Smooth muscle cell (in vitro differentiated cells): ENCODE measurements around the gene ATXN2. TPM values are rescaled to one million over a fixed set of nuclear protein-coding genes. Genes with fewer than 3 reads are reported as not detected.
"Not testable (repeated sequence)": the region's sequence is repeated elsewhere in the genome, so short reads cannot be mapped to it uniquely, and the experiment has no call there.

Source experiments
- DNase-seq: peaks from one replicate; lab custom pipeline; 2025; ENCODE audit not compliant: unreplicated experiment; lab: John Stamatoyannopoulos, UW
- H2AFZ ChIP-seq: fragments of 200-600 bp; sonication (generic); 2 replicates; pipeline ENCODE4 v1.6.0; 2016; ENCODE audit warnings: antibody characterized with exemption, low read depth, mild to moderate bottlenecking
- H3F3A ChIP-seq: fragments of 200-600 bp; sonication (generic); 2 replicates; pipeline ENCODE4 v1.6.0; 2017; ENCODE audit warnings: antibody characterized with exemption, low read depth
- H3K27ac ChIP-seq: fragments of 200-600 bp; sonication (generic); 2 replicates; pipeline ENCODE4 v1.5.1; 2016; ENCODE audit warnings: low read depth, mild to moderate bottlenecking
- H3K27me3 ChIP-seq: fragments of 200-600 bp; sonication (generic); 2 replicates; pipeline ENCODE4 v1.6.1; 2016; ENCODE audit warnings: low read depth, mild to moderate bottlenecking
- H3K36me3 ChIP-seq: fragments of 200-600 bp; sonication (generic); 2 replicates; pipeline ENCODE4 v1.5.1; 2016; ENCODE audit warnings: low read depth
- H3K4me1 ChIP-seq: fragments of 200-600 bp; sonication (generic); 2 replicates; pipeline ENCODE4 v1.5.1; 2016; ENCODE audit warnings: low read depth
- H3K4me2 ChIP-seq: fragments of 200-600 bp; sonication (generic); 2 replicates; pipeline ENCODE4 v1.6.0; 2016; ENCODE audit warnings: mild to moderate bottlenecking
- H3K4me3 ChIP-seq: fragments of 200-600 bp; sonication (generic); 2 replicates; pipeline ENCODE4 v1.5.1; 2016; ENCODE audit warnings: mild to moderate bottlenecking
- H3K79me2 ChIP-seq: fragments of 200-600 bp; sonication (generic); 2 replicates; pipeline ENCODE4 v1.6.0; 2016; ENCODE audit warnings: low read depth, mild to moderate bottlenecking
- H3K9ac ChIP-seq: fragments of 200-600 bp; sonication (generic); 2 replicates; pipeline ENCODE4 v1.6.0; 2016; ENCODE audit warnings: low read depth
- H3K9me3 ChIP-seq: fragments of 200-600 bp; sonication (generic); replicated peaks from 2 replicates; pipeline ENCODE4 v1.5.1; 2016; ENCODE audit warnings: low read depth
- H4K20me1 ChIP-seq: fragments of 200-600 bp; sonication (generic); 2 replicates; pipeline ENCODE4 v1.6.0; 2016; ENCODE audit warnings: low read depth
- WGBS: methylation state at CpG from one replicate; pipeline ENCODE4 v1.1.7; 2016; ENCODE audit warnings: low lambda C conversion rate; 5-methylcytosine and 5-hydroxymethylcytosine counted together
- polyA plus RNA-seq: library from polyadenylated mRNA; unstranded; fragments of >200 nt; fragmentation: Nextera tagmentation; extraction: Ambion mirVana; gene quantifications from 2 replicates; pipeline ENCODE4 v1.2.1, GENCODE V29; 2016
- total RNA-seq: library from RNA; depleted of rRNA; stranded (reverse); fragments of >200 nt; gene quantifications from 2 replicates; pipeline ENCODE4 v1.2.3, GENCODE V29; 2014
- TF ChIP-seq, protein P1 (sequence below): fragments of 200-600 bp; sonication (generic); IDR thresholded peaks from 2 replicates; pipeline ENCODE4 v1.5.1; 2017; ENCODE audit warnings: borderline replicate concordance, mild to moderate bottlenecking, antibody characterized with exemption; ENCODE audit not compliant: insufficient read depth, poor library complexity, severe bottlenecking

The ATXN2 gene
- total and polyA plus RNA-seq, 2 experiments from 2014 or later: 29.3 to 39.6 TPM

DNA sequence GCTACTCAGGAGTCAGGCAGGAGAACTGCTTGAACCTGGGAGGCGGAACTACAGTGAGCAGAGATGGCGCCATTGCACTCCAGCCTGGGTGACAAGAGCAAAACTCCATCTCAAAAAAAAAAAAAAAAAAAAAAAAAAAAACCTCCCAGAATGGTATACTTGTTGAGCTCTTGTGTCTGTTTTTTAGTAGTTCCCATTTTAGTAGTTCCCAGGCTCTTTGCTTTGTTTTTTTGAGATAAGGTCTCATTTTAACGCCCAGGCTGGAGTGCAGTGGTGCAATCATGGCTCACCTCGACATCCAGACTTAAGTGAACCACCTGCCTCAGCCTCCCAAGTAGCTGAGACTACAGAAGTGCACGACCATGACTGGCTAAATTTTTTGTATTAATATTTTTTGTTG lies 13.4 kb downstream of the ATXN2 start:
- no peak overlapping the region for H3K27ac ChIP-seq
- no peaks in the 10 kb centered on the region for H3K4me1 ChIP-seq
- H3K4me3 ChIP-seq: no peak overlapping the region
- no peak overlapping the region for H3K9ac ChIP-seq
- no peaks in the 10 kb centered on the region for H3K36me3 ChIP-seq
- TF ChIP-seq, protein P1, sequence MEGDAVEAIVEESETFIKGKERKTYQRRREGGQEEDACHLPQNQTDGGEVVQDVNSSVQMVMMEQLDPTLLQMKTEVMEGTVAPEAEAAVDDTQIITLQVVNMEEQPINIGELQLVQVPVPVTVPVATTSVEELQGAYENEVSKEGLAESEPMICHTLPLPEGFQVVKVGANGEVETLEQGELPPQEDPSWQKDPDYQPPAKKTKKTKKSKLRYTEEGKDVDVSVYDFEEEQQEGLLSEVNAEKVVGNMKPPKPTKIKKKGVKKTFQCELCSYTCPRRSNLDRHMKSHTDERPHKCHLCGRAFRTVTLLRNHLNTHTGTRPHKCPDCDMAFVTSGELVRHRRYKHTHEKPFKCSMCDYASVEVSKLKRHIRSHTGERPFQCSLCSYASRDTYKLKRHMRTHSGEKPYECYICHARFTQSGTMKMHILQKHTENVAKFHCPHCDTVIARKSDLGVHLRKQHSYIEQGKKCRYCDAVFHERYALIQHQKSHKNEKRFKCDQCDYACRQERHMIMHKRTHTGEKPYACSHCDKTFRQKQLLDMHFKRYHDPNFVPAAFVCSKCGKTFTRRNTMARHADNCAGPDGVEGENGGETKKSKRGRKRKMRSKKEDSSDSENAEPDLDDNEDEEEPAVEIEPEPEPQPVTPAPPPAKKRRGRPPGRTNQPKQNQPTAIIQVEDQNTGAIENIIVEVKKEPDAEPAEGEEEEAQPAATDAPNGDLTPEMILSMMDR: no peak
- no peak for DNase-seq
- H3K79me2 ChIP-seq: peaks cover 100% of the 10 kb centered on the region
- no peak overlapping the region for H3K4me2 ChIP-seq
- H3F3A ChIP-seq: no peaks in the 10 kb centered on the region
- H3K9me3 ChIP-seq: no peaks in the 10 kb centered on the region
- no peaks in the 10 kb centered on the region for H3K27me3 ChIP-seq
- WGBS: 100% methylated on average over 5 of the region's 5 CpGs
- H4K20me1 ChIP-seq: peaks cover 100% of the 10 kb centered on the region
- no peak overlapping the region for H2AFZ ChIP-seq

DNA sequence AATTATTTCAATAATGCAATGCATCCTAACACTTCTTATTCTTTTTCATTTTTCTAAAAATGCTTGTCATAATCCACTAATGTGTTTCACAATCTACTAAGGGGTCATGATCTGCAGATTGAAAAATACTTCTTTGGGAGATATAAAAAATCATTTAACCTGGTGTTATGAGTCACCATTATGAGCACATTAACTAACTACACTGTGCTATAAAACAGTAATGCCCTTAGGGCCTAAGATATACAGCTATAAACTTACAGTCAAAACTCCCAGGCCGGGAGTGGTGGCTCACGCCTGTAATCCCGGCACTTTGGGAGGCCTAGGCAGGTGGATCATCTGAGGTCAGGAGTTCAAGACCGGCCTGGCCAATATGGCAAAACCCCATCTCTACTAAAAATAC lies 14.2 kb downstream of the ATXN2 start:
- Histone ChIP-seq H3K4me2 (no peak overlapping the region), H2AFZ (no peak overlapping the region), H3K79me2 (peaks cover 100% of the 10 kb centered on the region), H3K9ac (no peak overlapping the region), H4K20me1 (peaks cover 99% of the 10 kb centered on the region), H3K4me3 (no peak overlapping the region), H3K27me3 (no peaks in the 10 kb centered on the region), H3F3A (no peaks in the 10 kb centered on the region), H3K27ac (no peak overlapping the region), H3K4me1 (no peaks in the 10 kb centered on the region), H3K36me3 (no peaks in the 10 kb centered on the region), H3K9me3 (no peaks in the 10 kb centered on the region)
- DNase-seq: no peak
- WGBS: 76% methylated on average over 4 of the region's 4 CpGs
- TF ChIP-seq, protein P1: no peak

DNA sequence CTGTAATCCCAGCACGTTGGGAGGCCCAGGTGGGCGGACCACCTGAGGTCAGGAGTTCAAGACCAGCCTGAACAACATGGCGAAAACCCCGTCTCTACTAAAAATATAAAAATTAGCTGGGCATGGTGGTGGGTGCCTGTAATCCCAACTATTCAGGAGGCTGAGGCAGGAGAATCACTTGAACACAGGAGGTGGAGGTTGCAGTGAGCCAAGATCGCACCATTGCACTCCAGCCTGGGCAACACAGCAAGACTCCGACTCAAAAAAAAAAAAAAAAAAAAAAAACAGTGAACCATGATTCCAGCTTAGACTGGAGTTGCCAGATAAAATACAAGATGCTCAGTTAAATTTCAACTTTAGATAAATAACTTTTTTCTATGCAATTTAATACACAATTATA lies 15.6 kb downstream of the ATXN2 start:
- H3F3A ChIP-seq, H3K9ac ChIP-seq, H3K9me3 ChIP-seq, H3K36me3 ChIP-seq, H2AFZ ChIP-seq, DNase-seq, H3K4me2 ChIP-seq, H3K4me3 ChIP-seq, H3K4me1 ChIP-seq, H3K27me3 ChIP-seq, H3K27ac ChIP-seq: not testable (repeated sequence)
- peaks cover 99% of the 10 kb centered on the region for H3K79me2 ChIP-seq
- WGBS: 98% methylated on average over 6 of the region's 6 CpGs
- peaks cover 99% of the 10 kb centered on the region for H4K20me1 ChIP-seq

DNA sequence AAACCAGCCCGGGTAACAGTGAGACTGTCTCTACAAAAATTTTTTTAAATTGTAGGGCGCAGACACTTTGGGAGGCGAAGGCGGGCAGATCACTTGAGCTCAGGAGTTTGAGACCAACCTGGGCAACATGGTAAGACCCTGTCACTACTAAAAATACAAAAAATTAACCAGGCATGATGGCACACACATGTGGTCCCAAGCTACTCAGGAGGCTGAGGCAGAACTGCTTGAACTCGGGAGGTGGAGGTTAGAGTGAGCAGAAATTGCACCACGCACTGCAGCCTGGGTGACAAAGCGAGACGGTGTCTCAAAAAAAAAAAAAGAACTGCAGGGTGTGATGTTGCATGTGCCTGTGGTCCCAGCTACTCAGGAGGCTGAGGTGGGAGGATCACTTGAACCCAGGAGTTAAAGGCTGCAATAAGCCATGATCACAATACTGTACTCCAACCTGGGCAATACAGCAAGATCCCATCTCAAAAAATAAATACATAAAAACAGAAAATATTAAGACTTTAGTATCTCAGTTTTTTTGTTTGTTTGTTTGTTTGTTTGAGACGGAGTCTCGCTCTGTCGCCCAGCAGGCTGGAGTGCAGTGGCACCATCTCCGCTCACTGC lies 16.9 kb downstream of the ATXN2 start:
- Histone ChIP-seq H3K27ac (no peak overlapping the region), H3K4me2 (no peak overlapping the region), H3K9ac (no peak overlapping the region), H3K79me2 (peaks cover 96% of the 10 kb centered on the region), H3K4me3 (no peak overlapping the region), H3K9me3 (no peaks in the 10 kb centered on the region), H3K4me1 (no peaks in the 10 kb centered on the region), H4K20me1 (peaks cover 99% of the 10 kb centered on the region), H2AFZ (no peak overlapping the region), H3F3A (peaks cover 3% of the 10 kb centered on the region), H3K27me3 (no peaks in the 10 kb centered on the region), H3K36me3 (no peaks in the 10 kb centered on the region)
- 98% methylated on average over 12 of the region's 12 CpGs for WGBS
- no peak for DNase-seq
- TF ChIP-seq, protein P1: no peak
